ENCODE data around the gene NFIA. TPM values are rescaled to one million over a fixed set of nuclear protein-coding genes. Genes with fewer than 3 reads are reported as not detected.

NFIA gene
- total RNA-seq, 1 donor from 2014 or later = 66.6 TPM

DNA sequence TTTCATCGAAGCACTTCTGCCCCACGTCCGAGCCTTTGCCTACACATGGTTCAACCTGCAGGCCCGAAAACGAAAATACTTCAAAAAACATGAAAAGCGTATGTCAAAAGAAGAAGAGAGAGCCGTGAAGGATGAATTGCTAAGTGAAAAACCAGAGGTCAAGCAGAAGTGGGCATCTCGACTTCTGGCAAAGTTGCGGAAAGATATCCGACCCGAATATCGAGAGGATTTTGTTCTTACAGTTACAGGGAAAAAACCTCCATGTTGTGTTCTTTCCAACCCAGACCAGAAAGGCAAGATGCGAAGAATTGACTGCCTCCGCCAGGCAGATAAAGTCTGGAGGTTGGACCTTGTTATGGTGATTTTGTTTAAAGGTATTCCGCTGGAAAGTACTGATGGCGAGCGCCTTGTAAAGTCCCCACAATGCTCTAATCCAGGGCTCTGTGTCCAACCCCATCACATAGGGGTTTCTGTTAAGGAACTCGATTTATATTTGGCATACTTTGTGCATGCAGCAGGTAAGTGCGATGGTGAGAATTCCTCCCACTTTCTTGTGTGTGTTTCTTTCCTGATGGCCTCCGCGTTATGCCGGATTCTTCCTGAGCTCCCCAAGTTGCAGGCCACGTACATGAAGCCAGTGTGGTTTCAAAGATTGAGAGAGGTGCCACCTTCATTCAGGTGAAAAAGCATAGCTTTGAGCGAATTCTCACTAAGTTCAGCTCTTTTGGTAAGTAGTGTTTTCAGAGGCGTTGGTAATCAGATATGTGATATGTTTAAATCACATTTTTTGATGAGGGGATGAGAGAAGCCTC lies 6.0 kb downstream of the NFIA start:
- ATAC-seq (no peak), DNase-seq (no peak)
- H3K4me3 ChIP-seq = no peak overlapping the region
- no peaks in the 10 kb centered on the region for H3K27me3 ChIP-seq
- H3K4me1 ChIP-seq = peaks cover 30% of the 10 kb centered on the region
- H3K27ac ChIP-seq = no peak overlapping the region
- TF ChIP-seq, protein P1, sequence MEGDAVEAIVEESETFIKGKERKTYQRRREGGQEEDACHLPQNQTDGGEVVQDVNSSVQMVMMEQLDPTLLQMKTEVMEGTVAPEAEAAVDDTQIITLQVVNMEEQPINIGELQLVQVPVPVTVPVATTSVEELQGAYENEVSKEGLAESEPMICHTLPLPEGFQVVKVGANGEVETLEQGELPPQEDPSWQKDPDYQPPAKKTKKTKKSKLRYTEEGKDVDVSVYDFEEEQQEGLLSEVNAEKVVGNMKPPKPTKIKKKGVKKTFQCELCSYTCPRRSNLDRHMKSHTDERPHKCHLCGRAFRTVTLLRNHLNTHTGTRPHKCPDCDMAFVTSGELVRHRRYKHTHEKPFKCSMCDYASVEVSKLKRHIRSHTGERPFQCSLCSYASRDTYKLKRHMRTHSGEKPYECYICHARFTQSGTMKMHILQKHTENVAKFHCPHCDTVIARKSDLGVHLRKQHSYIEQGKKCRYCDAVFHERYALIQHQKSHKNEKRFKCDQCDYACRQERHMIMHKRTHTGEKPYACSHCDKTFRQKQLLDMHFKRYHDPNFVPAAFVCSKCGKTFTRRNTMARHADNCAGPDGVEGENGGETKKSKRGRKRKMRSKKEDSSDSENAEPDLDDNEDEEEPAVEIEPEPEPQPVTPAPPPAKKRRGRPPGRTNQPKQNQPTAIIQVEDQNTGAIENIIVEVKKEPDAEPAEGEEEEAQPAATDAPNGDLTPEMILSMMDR (IDR thresholded peaks at IDR 0.05) = no peak
- H3K9me3 ChIP-seq = no peaks in the 10 kb centered on the region
- peaks cover 12% of the 10 kb centered on the region for H3K36me3 ChIP-seq
- intact Hi-C loops (cut with DNase I) = no loop called here

DNA sequence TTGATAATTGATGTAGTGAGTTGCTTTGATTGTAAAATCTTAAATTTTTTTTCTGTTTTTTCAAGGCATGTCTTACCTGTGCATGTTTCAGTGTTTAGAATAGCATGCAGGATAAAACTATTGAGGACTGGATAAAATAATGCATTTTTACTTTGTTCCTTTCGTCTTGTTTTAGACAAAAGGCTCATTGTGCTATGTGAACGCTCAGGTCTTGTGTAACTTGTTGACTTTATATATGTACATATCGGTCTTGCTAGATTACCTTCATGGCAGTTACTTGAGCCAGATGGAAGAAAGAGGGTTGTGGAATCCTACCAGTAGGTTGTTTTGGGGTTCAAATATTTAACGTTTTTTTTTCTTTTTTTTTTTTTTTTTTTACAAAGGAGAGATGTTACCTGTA lies 7.0 kb downstream of the NFIA start:
- Histone ChIP-seq H3K4me1 (peaks cover 40% of the 10 kb centered on the region), H3K36me3 (peaks cover 12% of the 10 kb centered on the region), H3K27ac (no peak overlapping the region), H3K4me3 (no peak overlapping the region), H3K9me3 (no peaks in the 10 kb centered on the region), H3K27me3 (no peaks in the 10 kb centered on the region)
- DNase-seq (no peak), ATAC-seq (no peak)
- TF ChIP-seq, protein P1 (IDR thresholded peaks at IDR 0.05) = no peak
- intact Hi-C loops (cut with DNase I) = no loop called here

DNA sequence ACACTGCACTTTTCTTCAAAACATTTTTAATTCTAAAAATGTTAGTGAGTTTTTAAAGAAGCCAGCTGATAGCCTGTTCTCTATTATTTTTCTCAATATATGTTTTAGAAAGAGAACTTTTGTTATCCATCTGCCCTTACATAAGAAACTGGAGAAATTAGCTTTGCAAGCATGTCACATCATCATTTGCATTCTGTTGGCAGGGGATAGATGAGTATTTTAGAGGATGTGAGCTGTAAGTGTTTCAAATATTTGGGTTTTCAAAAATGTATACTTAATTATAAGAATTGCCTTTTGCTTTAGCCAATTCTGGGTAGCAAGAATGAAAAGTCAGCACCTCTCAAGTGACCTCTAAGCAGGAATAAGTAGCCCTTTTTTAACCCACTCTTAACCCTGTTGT lies 7.4 kb downstream of the NFIA start:
- ATAC-seq = no peak
- TF ChIP-seq, protein P1 (IDR thresholded peaks at IDR 0.05) = no peak
- Histone ChIP-seq H3K27me3 (no peaks in the 10 kb centered on the region), H3K27ac (no peak overlapping the region), H3K36me3 (peaks cover 12% of the 10 kb centered on the region), H3K4me3 (no peak overlapping the region), H3K9me3 (no peaks in the 10 kb centered on the region), H3K4me1 (peaks cover 42% of the 10 kb centered on the region)
- intact Hi-C loops (cut with DNase I) = no loop called here
- DNase-seq = no peak

DNA sequence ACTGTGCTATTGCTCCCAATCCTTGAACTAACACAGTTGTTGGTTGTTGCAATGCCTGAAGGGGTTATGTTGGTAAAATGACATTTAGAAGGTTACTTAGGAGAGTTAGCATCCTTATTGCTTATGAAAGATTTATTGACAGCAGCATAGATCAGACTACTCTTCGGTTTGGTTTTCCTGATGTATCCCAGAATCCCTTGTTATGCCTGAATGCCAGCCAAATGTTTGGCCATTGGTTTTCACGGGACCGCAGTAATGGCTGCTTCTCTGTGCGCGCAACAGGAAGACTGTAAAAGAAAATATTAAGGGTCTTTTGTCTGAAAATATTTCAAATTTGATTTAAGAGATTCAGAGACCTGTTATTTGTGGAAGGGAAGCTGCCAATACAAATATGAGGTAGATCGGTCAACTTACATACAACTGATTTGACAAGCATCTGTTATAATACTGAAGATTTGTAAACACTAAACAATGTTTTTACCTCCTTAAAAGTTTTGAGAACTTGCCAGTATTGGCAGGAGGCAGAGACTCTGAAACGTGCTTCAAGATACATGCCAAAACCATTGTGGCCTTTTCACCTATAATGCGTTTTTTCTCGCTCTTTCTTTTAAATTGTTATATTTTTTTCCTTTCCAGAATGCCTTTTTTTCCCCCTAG lies 8.3 kb downstream of the NFIA start:
- H3K4me3 ChIP-seq = no peak overlapping the region
- ATAC-seq = no peak
- no peaks in the 10 kb centered on the region for H3K27me3 ChIP-seq
- intact Hi-C loops (cut with DNase I) = no loop called here
- DNase-seq = no peak
- H3K9me3 ChIP-seq = no peaks in the 10 kb centered on the region
- H3K27ac ChIP-seq = no peak overlapping the region
- TF ChIP-seq, protein P1 (IDR thresholded peaks at IDR 0.05) = no peak
- peaks cover 42% of the 10 kb centered on the region for H3K4me1 ChIP-seq
- peaks cover 12% of the 10 kb centered on the region for H3K36me3 ChIP-seq

DNA sequence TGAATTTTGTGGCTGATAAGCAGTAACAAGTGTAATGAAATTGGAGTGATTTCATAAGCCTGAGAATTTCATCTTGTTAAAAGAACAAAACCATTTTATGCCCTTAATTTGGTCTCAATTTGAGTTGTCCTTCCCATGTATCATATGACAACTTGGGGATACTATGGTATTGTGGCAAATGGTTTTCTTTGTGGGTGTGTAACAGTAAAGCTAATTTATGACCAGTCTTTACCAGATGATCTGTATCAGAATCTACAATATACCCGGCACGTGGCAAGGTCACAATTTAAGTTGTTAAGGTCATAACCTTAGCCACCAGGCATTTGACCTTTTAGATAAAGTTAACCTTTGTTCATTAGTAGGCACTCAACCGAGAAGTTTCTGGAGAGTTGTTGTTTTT lies 9.1 kb downstream of the NFIA start:
- peaks cover 42% of the 10 kb centered on the region for H3K4me1 ChIP-seq
- no peak for DNase-seq
- no peaks in the 10 kb centered on the region for H3K27me3 ChIP-seq
- intact Hi-C loops (cut with DNase I) = no loop called here
- no peak overlapping the region for H3K27ac ChIP-seq
- H3K36me3 ChIP-seq = peaks cover 12% of the 10 kb centered on the region
- no peak for ATAC-seq
- TF ChIP-seq, protein P1 (IDR thresholded peaks at IDR 0.05) = no peak
- H3K4me3 ChIP-seq = no peak overlapping the region
- H3K9me3 ChIP-seq = no peaks in the 10 kb centered on the region
